ENCODE results near the gene CACNA1A.
A peak's percentile ranks its signal among the peaks of the same experiment; 100 is the strongest.
"Not testable (repeated sequence)": the region's sequence is repeated elsewhere in the genome, so short reads cannot be mapped to it uniquely, and the experiment has no call there.

The CACNA1A gene

GRCh38 chr19:13198634-13199033 is 307.6 kb downstream of the CACNA1A start:
- no peak for DNase-seq (ENCODE audit: low spot score)

GRCh38 chr19:13195678-13196077 is 310.6 kb downstream of the CACNA1A start:
- peak; percentile 83 for DNase-seq (ENCODE audit: low spot score)

- DNase-seq (ENCODE audit: low spot score), result no peak
These were observed 315.3 kb downstream of the CACNA1A start for GRCh38 chr19:13190781-13191540.

- no peak for DNase-seq (ENCODE audit: low spot score)
These were observed 316.7 kb downstream of the CACNA1A start for GRCh38 chr19:13189600-13189999.

GRCh38 chr19:13187419-13187818 is 318.9 kb downstream of the CACNA1A start:
- DNase-seq (ENCODE audit: low spot score), result no peak

- not testable (repeated sequence) for DNase-seq (ENCODE audit: low spot score)
These were observed 319.6 kb downstream of the CACNA1A start for GRCh38 chr19:13186688-13187087.

- DNase-seq (ENCODE audit: low spot score), result not testable (repeated sequence)
These were observed 320.3 kb downstream of the CACNA1A start for GRCh38 chr19:13185763-13186657.

- not testable (repeated sequence) for DNase-seq (ENCODE audit: low spot score)
These were observed 321.4 kb downstream of the CACNA1A start for GRCh38 chr19:13184926-13185325.

- DNase-seq (ENCODE audit: low spot score), result peak; percentile 39
These were observed 324.4 kb downstream of the CACNA1A start for GRCh38 chr19:13181747-13182388.

- not testable (repeated sequence) for DNase-seq (ENCODE audit: low spot score)
These were observed 328.0 kb downstream of the CACNA1A start for GRCh38 chr19:13178291-13178690.

- not testable (repeated sequence) for DNase-seq (ENCODE audit: low spot score)
These were observed 328.7 kb downstream of the CACNA1A start for GRCh38 chr19:13177584-13177983.

GRCh38 chr19:13176345-13176744 is 329.9 kb downstream of the CACNA1A start:
- DNase-seq (ENCODE audit: low spot score), result peak; percentile 72

GRCh38 chr19:13173139-13173737 is 333.0 kb downstream of the CACNA1A start:
- DNase-seq (ENCODE audit: low spot score), result no peak

GRCh38 chr19:13172346-13173138 is 333.7 kb downstream of the CACNA1A start:
- peak; percentile 90 for DNase-seq (ENCODE audit: low spot score)

GRCh38 chr19:13171146-13171545 is 335.1 kb downstream of the CACNA1A start:
- no peak for DNase-seq (ENCODE audit: low spot score)

- peak; percentile 87 for DNase-seq (ENCODE audit: low spot score)
These were observed 336.5 kb downstream of the CACNA1A start for GRCh38 chr19:13169769-13170168.

GRCh38 chr19:13166151-13166550 is 340.1 kb downstream of the CACNA1A start:
- DNase-seq (ENCODE audit: low spot score), result not testable (repeated sequence)

- DNase-seq (ENCODE audit: low spot score), result no peak
These were observed 340.9 kb downstream of the CACNA1A start for GRCh38 chr19:13165162-13165997.

GRCh38 chr19:13164343-13165161 is 341.7 kb downstream of the CACNA1A start:
- DNase-seq (ENCODE audit: low spot score), result peak; percentile 71
